ENCODE measurements around the gene TTF2. TPM values are rescaled to one million over a fixed set of nuclear protein-coding genes. Genes with fewer than 3 reads are reported as not detected.

TTF2 gene
- total and polyA plus RNA-seq, 9 of the 15 experiments (the other 6 are each of a cell fraction or from before 2014, with no cell fraction given): 9.4 to 71.1 (median 42.1) TPM

DNA sequence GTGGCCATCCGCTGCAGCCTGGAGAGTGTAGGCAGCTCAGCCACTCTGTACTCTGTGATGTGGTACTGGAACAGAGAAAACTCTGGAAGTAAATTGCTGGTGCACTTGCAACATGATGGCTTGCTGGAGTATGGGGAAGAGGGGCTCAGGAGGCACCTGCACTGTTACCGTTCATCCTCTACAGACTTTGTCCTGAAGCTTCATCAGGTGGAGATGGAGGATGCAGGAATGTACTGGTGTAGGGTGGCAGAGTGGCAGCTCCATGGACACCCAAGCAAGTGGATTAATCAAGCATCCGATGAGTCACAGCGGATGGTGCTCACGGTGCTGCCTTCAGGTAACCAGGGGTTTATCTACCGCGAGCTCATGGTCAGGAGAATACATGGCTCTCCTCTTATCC, 34.6 kb upstream of the TTF2 start:
- Histone ChIP-seq H3K27me3 (ENCODE audit: control insufficient read depth in 2 of 2, insufficient read depth in 2 of 2, low read length in 2 of 2) (peaks cover 6 to 24% of the 10 kb centered on the region in 2 experiments), H3K27ac (ENCODE audit: extremely low read depth, low read depth, low read length) (no peak overlapping the region), H3K36me3 (ENCODE audit: control insufficient read depth, insufficient read depth, low read length) (no peaks in the 10 kb centered on the region), H3K4me1 (replicated peaks in 1 of 2; ENCODE audit: control insufficient read depth in 2 of 2, insufficient read depth in 2 of 2, low read length in 2 of 2) (peaks cover 0 to 6% of the 10 kb centered on the region in 2 experiments; a peak in 2 of 5 replicates), H3K9ac (ENCODE audit: insufficient read depth in 1 of 2, low read depth in 2 of 2, low read length in 2 of 2) (no peak overlapping the region), H3K79me2 (ENCODE audit: control insufficient read depth, insufficient read depth, low read length) (no peaks in the 10 kb centered on the region), H3K9me1 (ENCODE audit: control insufficient read depth, insufficient read depth, low read length) (no peaks in the 10 kb centered on the region), H2AFZ (ENCODE audit: low read depth, low read length) (no peak overlapping the region), H3K4me2 (ENCODE audit: insufficient read depth, low read length) (no peak overlapping the region), H3K4me3 (no peak overlapping the region), H3K9me3 (replicated peaks; ENCODE audit: control insufficient read depth, insufficient read depth, low read depth, low read length) (no peaks in the 10 kb centered on the region), H4K20me1 (replicated peaks; ENCODE audit: control insufficient read depth, insufficient read depth, low read length) (no peaks in the 10 kb centered on the region)
- FAIRE-seq: no peak
- DNase-seq (ENCODE audit: extremely low read depth in 1 of 4, low spot score in 3 of 4): no peak
- in situ Hi-C loops (cut with MboI) (no loop called here), intact Hi-C loops (cut with micrococcal nuclease) (no loop called here)
- ChIA-PET CTCF (ENCODE audit: low intra/inter-chr PET ratio) (no interaction called here), POLR2A (interaction anchor here (0.6 to 2.2 kb wide), 2 partner anchors 19 to 179 kb away, joined by 3 to 6 read pairs; no protein-coding TSS in a partner anchor)
- TF ChIP-seq MYC (IDR thresholded peaks at IDR 0.05; ENCODE audit: low read depth, low read length) (no peak), MYC (CRISPR knock-in tag; IDR thresholded peaks at IDR 0.05; ENCODE audit: borderline replicate concordance, low read depth) (no peak), ZNF197 (CRISPR knock-in tag; IDR thresholded peaks at IDR 0.05; ENCODE audit: low read depth) (no peak), SRF (CRISPR knock-in tag; IDR thresholded peaks at IDR 0.05) (no peak)
- BruUV-seq (replicated peaks): no TSS peak
- no peak for ATAC-seq
- 27% methylated on average over 7 of the region's 7 CpGs for WGBS (ENCODE audit: insufficient coverage, low coverage, missing lambda C conversion rate)

DNA sequence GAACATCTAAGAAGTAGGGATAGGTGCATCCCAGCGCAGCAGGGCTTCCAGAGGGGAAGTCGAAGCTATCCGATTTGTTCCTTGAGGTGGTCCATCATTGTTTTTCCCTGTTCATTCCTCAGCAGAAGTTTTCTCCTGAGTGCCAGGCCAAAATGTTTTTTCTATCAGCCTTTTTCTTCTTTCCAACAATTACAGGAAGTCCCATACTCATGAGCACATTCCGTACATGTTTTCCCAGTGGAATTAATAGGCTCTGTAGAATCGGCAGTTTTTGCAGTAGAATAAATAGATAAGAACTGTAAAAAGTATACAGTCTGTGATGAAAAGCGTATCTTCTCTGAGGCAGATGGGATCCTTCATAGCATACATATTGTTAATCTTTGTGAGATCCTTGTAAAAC, 33.8 kb upstream of the TTF2 start:
- FAIRE-seq (no peak), ATAC-seq (no peak), DNase-seq (ENCODE audit: extremely low read depth in 1 of 4, low spot score in 3 of 4) (no peak)
- Histone ChIP-seq H3K9ac (ENCODE audit: insufficient read depth in 1 of 2, low read depth in 2 of 2, low read length in 2 of 2) (no peak overlapping the region), H3K27ac (ENCODE audit: extremely low read depth, low read depth, low read length) (no peak overlapping the region), H3K79me2 (ENCODE audit: control insufficient read depth, insufficient read depth, low read length) (no peaks in the 10 kb centered on the region), H3K9me3 (replicated peaks; ENCODE audit: control insufficient read depth, insufficient read depth, low read depth, low read length) (no peaks in the 10 kb centered on the region), H3K4me2 (ENCODE audit: insufficient read depth, low read length) (no peak overlapping the region), H3K9me1 (ENCODE audit: control insufficient read depth, insufficient read depth, low read length) (no peaks in the 10 kb centered on the region), H3K4me3 (no peak overlapping the region), H3K27me3 (ENCODE audit: control insufficient read depth in 2 of 2, insufficient read depth in 2 of 2, low read length in 2 of 2) (peaks cover 6 to 24% of the 10 kb centered on the region in 2 experiments), H2AFZ (ENCODE audit: low read depth, low read length) (no peak overlapping the region), H3K4me1 (replicated peaks in 1 of 2; ENCODE audit: control insufficient read depth in 2 of 2, insufficient read depth in 2 of 2, low read length in 2 of 2) (peaks cover 0 to 4% of the 10 kb centered on the region in 2 experiments; a peak in 2 of 5 replicates), H4K20me1 (replicated peaks; ENCODE audit: control insufficient read depth, insufficient read depth, low read length) (no peaks in the 10 kb centered on the region), H3K36me3 (ENCODE audit: control insufficient read depth, insufficient read depth, low read length) (no peaks in the 10 kb centered on the region)
- no TSS peak for BruUV-seq (replicated peaks)
- in situ Hi-C loops (cut with MboI) (no loop called here), intact Hi-C loops (cut with micrococcal nuclease) (no loop called here)
- ChIA-PET POLR2A (interaction anchor here (2.2 kb wide), 1 partner anchor 19 kb away, joined by 6 read pairs; no protein-coding TSS in a partner anchor), CTCF (ENCODE audit: low intra/inter-chr PET ratio) (no interaction called here)
- WGBS (ENCODE audit: insufficient coverage, low coverage, missing lambda C conversion rate): 14% methylated on average over 6 of the region's 6 CpGs
- TF ChIP-seq FOXA1 (IDR thresholded peaks at IDR 0.05; ENCODE audit: borderline replicate concordance) (no peak), ZNF584 (CRISPR knock-in tag; IDR thresholded peaks at IDR 0.05; ENCODE audit: low read depth) (no peak), MBD2 (IDR thresholded peaks at IDR 0.05; ENCODE audit: borderline replicate concordance, low read depth) (no peak), ZC3H4 (CRISPR knock-in tag; IDR thresholded peaks at IDR 0.05; ENCODE audit: borderline replicate concordance) (no peak), ZBTB7A (IDR thresholded peaks at IDR 0.05; ENCODE audit: borderline replicate concordance, control insufficient read depth, low read depth, low read length) (no peak), PTRF (tag; IDR thresholded peaks at IDR 0.05) (no peak), ZNF79 (CRISPR knock-in tag; IDR thresholded peaks at IDR 0.05; ENCODE audit: low read depth) (no peak), ZKSCAN3 (CRISPR knock-in tag; IDR thresholded peaks at IDR 0.05) (no peak), ZNF282 (CRISPR knock-in tag; IDR thresholded peaks at IDR 0.05) (no peak)
- TF ChIP-seq, protein P1, sequence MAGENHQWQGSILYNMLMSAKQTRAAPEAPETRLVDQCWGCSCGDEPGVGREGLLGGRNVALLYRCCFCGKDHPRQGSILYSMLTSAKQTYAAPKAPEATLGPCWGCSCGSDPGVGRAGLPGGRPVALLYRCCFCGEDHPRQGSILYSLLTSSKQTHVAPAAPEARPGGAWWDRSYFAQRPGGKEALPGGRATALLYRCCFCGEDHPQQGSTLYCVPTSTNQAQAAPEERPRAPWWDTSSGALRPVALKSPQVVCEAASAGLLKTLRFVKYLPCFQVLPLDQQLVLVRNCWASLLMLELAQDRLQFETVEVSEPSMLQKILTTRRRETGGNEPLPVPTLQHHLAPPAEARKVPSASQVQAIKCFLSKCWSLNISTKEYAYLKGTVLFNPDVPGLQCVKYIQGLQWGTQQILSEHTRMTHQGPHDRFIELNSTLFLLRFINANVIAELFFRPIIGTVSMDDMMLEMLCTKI (IDR thresholded peaks at IDR 0.05; ENCODE audit: partially characterized antibody): no peak

Data from K562 (cell line).